HG03139 (cell line): ENCODE results near the gene CNTNAP2.

ENCODE experiments used
- ATAC-seq: cut with Tn5 transposase; IDR thresholded peaks from one replicate; pipeline ENCODE4 v1.9.1; 2021; ENCODE audit not compliant: unreplicated experiment

Gene CNTNAP2

DNA sequence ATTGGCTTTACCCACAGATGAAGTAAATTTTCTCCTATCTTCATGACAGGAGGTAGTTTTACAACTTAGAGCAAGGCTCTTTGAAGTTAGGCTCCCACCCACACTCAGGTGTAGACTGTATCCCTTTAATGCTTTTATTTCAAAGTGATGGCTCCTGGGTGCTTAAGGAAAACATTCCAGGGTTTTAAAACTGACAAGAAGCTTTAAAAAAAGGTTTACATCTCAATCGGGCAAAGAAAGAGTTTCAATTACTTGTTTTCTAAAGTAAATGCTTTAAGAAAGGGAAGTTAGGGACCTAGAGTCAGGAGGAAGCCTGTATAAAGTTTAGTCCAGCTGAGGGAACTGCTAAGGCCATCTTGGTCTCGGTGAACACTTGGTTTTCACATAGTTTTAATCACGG, 1320.1 kb downstream of the CNTNAP2 start:
- ATAC-seq: no peak

DNA sequence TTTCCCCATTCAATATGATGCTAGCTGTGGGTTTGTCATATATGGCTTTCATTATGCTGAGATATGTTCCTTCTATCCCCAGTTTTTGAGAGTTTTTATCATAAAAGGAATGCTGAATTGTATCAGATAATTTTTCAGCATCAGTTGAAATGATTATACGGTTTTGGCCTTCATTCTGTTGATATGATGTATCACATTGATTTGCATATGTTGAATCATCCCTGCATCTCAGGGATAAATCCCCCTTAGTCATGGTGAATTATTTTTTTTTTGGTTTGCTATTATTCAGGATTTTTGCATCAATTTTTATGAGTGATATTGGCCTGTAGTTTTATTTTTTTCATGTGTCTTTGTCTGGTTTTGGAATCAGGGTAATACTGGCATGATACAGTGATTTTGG, 1321.6 kb downstream of the CNTNAP2 start:
- no peak for ATAC-seq

DNA sequence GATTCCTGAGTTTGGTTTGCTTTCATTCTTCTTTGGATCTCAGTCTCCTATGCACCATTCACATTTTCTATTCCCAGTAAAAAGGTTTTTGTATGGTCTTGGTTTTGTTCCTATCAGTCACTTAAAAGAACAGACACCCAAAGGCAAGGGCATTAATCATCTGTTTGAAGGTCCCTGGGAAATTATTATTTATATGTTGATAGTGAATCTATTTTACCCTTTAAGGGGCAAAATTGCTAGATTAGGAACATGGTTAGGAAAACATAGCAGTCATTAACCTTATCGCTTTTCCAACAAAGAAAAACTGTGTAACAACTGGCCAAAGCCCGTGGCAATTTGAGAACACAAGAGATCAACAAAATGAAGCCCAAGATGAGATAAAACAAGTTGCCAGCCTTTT, 1327.3 kb downstream of the CNTNAP2 start:
- ATAC-seq: no peak

- ATAC-seq: no peak
These were observed 1336.2 kb downstream of the CNTNAP2 start for GRCh38 chr7:147452816-147453215.

GRCh38 chr7:147465223-147465622, 1348.6 kb downstream of the CNTNAP2 start:
- no peak for ATAC-seq

- no peak for ATAC-seq
These were observed 1356.0 kb downstream of the CNTNAP2 start for GRCh38 chr7:147472556-147472955.

- no peak for ATAC-seq
These were observed 1358.3 kb downstream of the CNTNAP2 start for GRCh38 chr7:147474862-147475261.

DNA sequence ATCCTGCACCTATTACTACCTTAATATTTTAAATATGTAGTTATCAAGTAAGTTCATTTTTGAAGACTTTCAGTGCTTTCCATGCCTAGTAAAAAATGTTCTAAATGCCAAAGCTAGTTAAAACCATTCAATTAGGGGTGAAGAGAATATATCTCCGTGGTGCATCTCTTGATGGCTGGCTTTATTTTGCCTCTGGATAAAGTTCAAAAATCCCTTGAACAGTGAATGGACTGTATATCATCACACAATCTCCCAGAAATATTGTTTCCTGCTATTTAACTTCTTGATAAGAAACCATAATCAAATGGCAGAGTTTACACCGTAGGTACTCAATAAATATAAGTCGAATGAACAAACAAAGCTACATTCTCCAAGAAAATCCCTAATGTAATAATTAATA, 1360.9 kb downstream of the CNTNAP2 start:
- no peak for ATAC-seq

GRCh38 chr7:147478796-147479195, 1362.2 kb downstream of the CNTNAP2 start:
- ATAC-seq: no peak

GRCh38 chr7:147483634-147484292, 1367.2 kb downstream of the CNTNAP2 start:
- no peak for ATAC-seq

DNA sequence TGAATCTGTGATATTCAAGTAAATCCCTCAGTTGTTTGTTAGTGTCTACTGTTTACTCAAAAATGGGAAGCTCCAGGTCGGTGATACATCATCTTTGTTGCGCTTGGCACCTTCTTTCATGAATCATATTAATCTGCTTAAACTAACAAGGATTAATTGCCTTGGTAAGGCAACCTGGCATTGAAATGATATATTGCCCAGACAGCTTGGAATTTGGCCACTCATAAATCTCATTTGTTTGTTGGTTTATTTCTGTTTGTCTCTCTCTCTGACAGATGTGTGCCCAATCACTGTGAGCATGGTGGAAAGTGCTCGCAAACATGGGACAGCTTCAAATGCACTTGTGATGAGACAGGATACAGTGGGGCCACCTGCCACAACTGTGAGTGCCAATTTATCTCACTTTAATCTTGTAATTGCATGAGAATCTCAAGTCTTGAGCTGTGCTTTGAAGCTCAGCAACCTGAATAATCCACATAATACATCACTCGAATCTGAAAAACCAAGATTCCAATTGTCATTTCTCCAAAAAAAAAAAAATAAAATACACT, 1369.1 kb downstream of the CNTNAP2 start:
- no peak for ATAC-seq

DNA sequence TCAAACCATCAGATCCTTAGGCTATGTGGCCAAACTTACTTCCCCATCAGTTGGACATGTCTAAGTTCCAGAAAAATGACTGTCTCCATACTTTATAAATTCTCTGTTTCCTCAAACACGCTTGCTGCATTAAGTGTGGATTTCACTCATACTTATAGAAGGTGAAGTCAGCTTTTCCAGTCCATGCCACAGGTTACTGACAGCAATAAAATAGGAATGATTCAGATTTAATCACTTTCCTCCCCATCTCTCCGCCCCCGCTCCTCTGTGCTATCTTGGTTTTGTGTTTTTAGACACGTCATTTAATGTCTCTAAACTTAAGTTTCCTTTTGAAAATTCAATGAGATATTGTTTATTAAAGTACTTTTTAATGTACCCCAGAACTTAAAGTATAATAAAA, 1376.0 kb downstream of the CNTNAP2 start:
- ATAC-seq: no peak

DNA sequence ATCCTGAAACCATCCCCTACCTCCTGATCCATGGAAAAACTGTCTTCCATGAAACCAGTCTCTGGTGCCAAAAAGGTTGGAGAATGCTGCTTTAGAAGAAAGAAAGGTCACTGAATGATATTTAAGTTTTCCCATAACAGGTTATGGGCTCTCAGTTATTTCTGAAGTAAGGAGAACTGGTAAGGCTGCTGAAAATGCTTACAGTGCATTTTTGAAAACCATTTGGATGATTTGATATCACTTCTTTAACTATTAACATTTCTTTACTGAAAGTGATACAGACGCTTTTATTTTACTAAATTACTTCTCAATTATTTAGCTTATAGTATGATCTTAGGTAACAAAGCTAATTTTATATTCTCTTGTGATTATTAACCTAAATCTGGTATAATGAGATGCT, 1379.6 kb downstream of the CNTNAP2 start:
- no peak for ATAC-seq

GRCh38 chr7:147497246-147497645, 1380.6 kb downstream of the CNTNAP2 start:
- no peak for ATAC-seq

DNA sequence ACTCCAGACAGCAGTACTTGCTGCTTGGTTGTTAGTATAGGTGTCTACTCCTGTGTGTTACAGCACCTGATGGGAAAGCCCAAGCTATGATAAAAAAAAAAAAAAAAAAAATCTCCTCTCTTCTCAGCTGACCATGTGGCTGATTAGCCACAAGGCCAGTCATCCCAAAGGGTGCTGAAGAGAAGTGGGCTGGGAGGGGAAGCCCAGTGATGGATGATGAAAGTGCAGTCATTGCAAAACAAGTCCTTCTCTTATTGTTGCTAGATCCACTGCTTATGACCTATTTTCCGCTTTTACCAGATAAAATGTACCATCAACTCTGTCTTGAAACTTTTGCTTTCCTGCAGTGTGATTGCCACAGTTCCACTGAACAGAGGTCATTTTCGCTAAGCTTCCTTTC, 1381.5 kb downstream of the CNTNAP2 start:
- ATAC-seq: no peak

DNA sequence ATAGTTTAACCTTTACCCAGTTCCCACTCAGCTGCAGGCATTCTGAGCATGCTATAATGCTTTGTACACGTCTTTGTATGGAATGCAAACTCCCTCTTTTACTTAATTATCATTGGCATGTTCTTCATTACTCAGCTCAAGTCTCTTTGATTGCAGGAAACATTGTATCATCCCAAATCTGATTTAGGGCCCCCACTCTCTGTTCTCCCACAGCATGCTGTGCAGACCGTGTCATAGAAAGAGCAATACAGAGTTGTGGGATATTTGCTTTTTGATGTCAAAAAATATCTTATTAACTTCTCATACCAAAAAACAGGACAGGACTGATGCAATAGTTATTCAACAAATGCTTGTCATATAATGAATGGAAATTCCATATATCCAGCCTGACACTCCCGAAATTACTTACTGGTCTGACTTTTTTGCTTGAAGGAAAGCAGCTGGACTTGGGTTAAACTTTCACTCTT, 1392.5 kb downstream of the CNTNAP2 start:
- no peak for ATAC-seq

DNA sequence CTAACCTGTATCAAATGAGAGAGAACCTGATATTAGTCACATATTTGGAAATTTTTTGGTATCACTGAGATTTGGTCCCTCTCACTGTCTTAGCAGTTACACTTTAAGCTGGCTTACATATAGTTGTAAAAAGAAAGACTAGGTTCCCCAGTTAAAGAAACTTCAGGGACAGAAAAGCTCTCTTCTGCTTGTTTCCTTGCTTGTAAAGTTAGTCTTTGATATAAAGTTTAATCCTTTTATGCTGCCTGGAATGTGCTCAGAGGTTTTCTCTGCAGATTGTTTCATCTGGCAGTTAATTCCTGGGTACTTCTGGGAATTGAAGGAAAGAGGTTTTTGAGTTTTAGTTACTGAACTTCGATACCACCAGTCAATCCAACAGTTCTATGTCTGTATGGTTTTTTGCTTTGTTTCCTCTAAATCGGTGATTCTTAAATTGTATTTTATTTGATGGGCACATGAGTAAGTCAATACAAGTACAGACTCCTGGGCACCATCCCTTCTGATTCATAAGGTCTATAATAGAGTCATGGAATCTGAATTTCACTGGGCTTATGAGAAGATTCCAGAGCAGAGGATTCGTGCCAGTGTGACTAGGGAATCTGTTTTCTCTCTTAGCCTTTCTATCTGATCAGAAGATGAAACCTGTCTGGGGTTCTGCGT, 1393.1 kb downstream of the CNTNAP2 start:
- no peak for ATAC-seq

GRCh38 chr7:147510201-147510542, 1393.6 kb downstream of the CNTNAP2 start:
- ATAC-seq: no peak

DNA sequence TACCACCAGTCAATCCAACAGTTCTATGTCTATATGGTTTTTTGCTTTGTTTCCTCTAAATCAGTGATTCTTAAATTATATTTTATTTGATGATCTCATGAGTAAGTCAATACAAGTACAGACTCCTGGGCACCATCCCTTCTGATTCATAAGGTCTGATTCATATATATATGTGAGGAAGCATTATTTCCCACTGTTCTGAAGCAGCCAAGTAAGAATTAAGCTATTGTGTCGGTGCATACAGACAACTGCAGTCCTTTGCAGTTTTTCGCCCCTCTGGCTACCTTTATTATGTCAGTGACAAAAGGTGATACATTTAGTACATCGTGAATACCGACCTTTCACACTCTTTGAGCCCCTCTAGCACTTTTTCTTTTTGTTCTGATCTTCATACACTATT, 1394.3 kb downstream of the CNTNAP2 start:
- ATAC-seq: no peak

DNA sequence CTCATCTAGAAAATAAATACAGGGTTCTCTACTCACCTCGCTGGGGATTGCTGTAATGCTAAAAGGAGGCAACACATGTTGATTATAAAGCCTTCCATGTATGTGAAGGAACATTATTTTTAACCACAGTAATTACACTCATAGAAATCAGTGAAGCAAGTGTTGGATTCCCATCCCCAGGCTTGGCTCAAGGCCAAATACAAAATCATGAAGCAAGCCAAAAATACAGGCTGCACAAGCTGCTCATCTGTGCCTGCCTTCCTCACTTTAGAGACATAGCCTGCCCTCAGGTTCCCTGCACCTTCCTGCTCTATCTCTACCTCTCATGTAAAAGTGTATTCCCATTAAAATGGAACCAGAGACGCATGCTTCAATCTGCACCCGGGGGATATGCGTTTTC, 1396.8 kb downstream of the CNTNAP2 start:
- no peak for ATAC-seq

- no peak for ATAC-seq
These were observed 1399.8 kb downstream of the CNTNAP2 start for GRCh38 chr7:147516391-147516790.

DNA sequence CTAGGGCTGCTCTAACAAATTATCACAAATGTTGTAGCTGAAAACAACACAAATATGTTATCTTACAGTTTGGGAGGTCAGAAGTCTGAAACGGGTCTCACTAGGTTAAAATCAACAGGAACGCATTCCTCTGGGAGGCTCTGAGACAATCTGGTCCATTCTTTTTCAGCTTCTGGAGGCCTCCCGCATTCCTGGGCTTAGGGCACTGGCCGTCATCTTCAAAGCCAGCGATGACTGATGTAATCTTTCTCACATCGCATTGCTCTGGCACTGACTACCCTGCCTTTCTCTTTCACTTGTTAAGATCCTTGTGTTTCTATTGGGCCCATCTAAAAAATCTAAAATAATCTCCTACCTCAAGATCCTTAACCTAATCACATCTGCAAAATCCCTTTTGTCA, 1402.5 kb downstream of the CNTNAP2 start:
- no peak for ATAC-seq

DNA sequence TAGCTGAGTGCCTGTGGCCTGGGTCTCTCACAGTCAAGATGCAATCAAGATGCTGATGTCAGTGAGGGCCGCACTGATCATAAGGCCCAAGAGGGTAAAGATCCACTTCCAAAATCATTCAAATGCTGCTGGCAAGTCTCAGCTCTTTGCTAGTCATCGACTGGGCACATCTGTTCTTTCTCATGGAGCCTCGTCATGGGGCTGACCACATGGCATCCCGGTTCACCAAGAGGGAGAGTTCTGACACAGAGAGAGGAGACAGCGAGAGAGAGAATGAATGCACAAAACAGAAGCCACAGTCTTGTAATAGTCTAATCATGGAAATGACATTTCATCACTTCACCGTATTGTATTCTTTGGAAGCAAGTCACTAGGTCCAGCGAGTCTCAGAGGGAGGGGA, 1406.5 kb downstream of the CNTNAP2 start:
- ATAC-seq: no peak
